ENCODE measurements around the gene CEP85L. TPM values are rescaled to one million over a fixed set of nuclear protein-coding genes. Genes with fewer than 3 reads are reported as not detected.

The CEP85L gene
- total and polyA plus RNA-seq, 10 of the 15 experiments (the other 5 are each of a cell fraction or from before 2014, with no cell fraction given) = 1.8 to 10.9 (median 7.1) TPM

DNA sequence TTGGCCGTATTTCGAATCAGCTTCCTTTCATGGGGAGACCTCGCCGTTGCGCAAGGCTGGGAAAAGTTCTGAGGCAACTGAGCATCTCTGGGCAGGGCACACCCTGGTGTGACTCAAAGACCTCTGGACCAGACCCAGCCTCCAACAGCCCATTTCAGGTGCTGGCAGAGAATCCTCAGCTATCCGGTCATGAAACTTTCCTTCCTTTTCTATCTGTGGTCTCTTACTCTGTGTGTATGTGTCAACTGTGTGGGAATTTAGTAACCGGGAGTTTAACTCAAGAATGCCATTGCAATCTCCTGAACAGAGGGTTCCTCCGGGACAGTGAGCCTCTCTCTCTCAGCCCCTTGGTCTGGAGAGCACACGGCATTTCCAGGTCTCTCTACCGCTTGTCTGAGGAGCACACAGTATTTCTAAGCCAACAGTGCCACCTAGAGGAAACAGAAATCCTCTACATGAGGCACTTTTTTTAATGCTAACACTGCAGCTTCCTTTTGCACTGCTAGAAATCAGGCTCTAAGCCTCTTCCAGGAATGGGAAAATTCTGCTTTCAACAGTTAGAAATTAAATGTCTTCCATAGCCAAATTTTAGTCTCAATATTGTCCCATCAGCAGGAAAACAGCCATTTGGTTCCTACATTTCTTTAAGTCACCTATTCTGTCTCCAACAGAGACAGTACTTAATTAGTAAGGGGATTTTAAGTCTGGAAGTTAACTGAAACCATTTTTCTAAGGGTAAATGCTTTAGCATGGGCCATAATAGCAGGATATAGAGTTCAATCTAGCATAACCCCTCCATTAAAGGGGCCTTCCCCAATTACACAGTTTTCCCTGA is 70.6 kb downstream of the CEP85L start:
- Histone ChIP-seq H3K4me1 (ENCODE audit: control insufficient read depth, insufficient read depth, low read length) (no peaks in the 10 kb centered on the region), H3K27me3 (replicated peaks in 1 of 2; ENCODE audit: control insufficient read depth in 2 of 2, insufficient read depth in 2 of 2, low read length in 1 of 2) (no peaks in the 10 kb centered on the region), H4K20me1 (ENCODE audit: control insufficient read depth, insufficient read depth) (no peaks in the 10 kb centered on the region), H3K4me2 (ENCODE audit: control insufficient read depth, insufficient read depth) (no peak overlapping the region), H3K27ac (ENCODE audit: control insufficient read depth, insufficient read depth) (no peak overlapping the region), H3K4me3 (no peak overlapping the region), H3K79me2 (ENCODE audit: control insufficient read depth, insufficient read depth, low read length) (no peaks in the 10 kb centered on the region), H3K9me3 (replicated peaks; ENCODE audit: control insufficient read depth, insufficient read depth, low read length) (peaks cover 10% of the 10 kb centered on the region; the same call in 2 of the 3 replicates), H3K36me3 (ENCODE audit: control insufficient read depth in 2 of 2, insufficient read depth in 2 of 2, low read length in 1 of 2) (no peaks in the 10 kb centered on the region), H3K9ac (ENCODE audit: control insufficient read depth, insufficient read depth, low read length) (no peak overlapping the region), H2AFZ (ENCODE audit: control insufficient read depth, low read depth, low read length) (no peak overlapping the region)
- CTCF ChIA-PET = interaction anchor here (0.6 to 3.5 kb wide), 15 partner anchors 8 to 1239 kb away, joined by 3 to 35 read pairs (median 4); no protein-coding TSS in a partner anchor
- in situ Hi-C loops (cut with MboI) (no loop called here), intact Hi-C loops (cut with micrococcal nuclease; ENCODE audit: unreplicated experiment) (loop anchor here (1.0 kb wide), 1 partner anchor 605 kb away; no protein-coding TSS in a partner anchor)
- FAIRE-seq (peak; percentile 7), DNase-seq (ENCODE audit: low read depth, low spot score) (no peak), ATAC-seq (peak; percentile 85)
- WGBS (ENCODE audit: insufficient coverage, insufficient replicate concordance, low lambda C conversion rate, missing lambda C conversion rate) = 73% methylated on average over 10 of the region's 10 CpGs
- no TSS peak for BruUV-seq (replicated peaks)
- POLR2A ChIA-PET = no interaction called here
- SMC1A ChIA-PET (ENCODE audit: uncharacterized antibody, unreplicated experiment) = interaction anchor here (0.7 to 3.0 kb wide), 4 partner anchors 10 to 294 kb away, joined by 4 to 42 read pairs (median 4); no protein-coding TSS in a partner anchor
- peak; percentile 57 for TF ChIP-seq RAD21 (IDR thresholded peaks at IDR 0.05; ENCODE audit: insufficient read depth, low read depth, low read length)
- no peak for TF ChIP-seq ZBED1 (IDR thresholded peaks at IDR 0.05; ENCODE audit: borderline replicate concordance)
- TF ChIP-seq SMC3 (IDR thresholded peaks at IDR 0.05; ENCODE audit: borderline replicate concordance, low read length) = peak; percentile 29; the same call in 1 of the 2 replicates
- TF ChIP-seq, protein P1, sequence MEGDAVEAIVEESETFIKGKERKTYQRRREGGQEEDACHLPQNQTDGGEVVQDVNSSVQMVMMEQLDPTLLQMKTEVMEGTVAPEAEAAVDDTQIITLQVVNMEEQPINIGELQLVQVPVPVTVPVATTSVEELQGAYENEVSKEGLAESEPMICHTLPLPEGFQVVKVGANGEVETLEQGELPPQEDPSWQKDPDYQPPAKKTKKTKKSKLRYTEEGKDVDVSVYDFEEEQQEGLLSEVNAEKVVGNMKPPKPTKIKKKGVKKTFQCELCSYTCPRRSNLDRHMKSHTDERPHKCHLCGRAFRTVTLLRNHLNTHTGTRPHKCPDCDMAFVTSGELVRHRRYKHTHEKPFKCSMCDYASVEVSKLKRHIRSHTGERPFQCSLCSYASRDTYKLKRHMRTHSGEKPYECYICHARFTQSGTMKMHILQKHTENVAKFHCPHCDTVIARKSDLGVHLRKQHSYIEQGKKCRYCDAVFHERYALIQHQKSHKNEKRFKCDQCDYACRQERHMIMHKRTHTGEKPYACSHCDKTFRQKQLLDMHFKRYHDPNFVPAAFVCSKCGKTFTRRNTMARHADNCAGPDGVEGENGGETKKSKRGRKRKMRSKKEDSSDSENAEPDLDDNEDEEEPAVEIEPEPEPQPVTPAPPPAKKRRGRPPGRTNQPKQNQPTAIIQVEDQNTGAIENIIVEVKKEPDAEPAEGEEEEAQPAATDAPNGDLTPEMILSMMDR (IDR thresholded peaks at IDR 0.05 in 2 of 3, conservative IDR thresholded peaks at IDR 0.05 in 1 of 3; ENCODE audit: control insufficient read depth in 2 of 3, extremely low read depth in 1 of 3, insufficient read depth in 1 of 3, low read depth in 3 of 3, low read length in 3 of 3) = peak; percentile 40 to 64 (median 48); a peak in 5 of 6 replicates
- RAD21 ChIA-PET (ENCODE audit: unreplicated experiment) = interaction anchor here (1.0 to 3.5 kb wide), 4 partner anchors 15 to 740 kb away, joined by 3 to 15 read pairs (median 4); no protein-coding TSS in a partner anchor

Measured in GM12878 (cell line).